Stimulated activated CD8-positive, alpha-beta memory T cell treated with anti-CD3 and anti-CD28 coated beads, Interleukin-12 subunit alpha, Interleukin-12 subunit beta, amount 100 ng/mL, for 24 hours (primary cell): ENCODE results near the gene TAF4B.
A peak's percentile ranks its signal among the peaks of the same experiment; 100 is the strongest.
"Not testable (repeated sequence)": the region's sequence is repeated elsewhere in the genome, so short reads cannot be mapped to it uniquely, and the experiment has no call there.

ENCODE experiments used
- DNase-seq: peaks from one replicate; pipeline ENCODE4 v3.0.0-alpha.2; 2020; ENCODE audit errors: extremely low read depth

Gene TAF4B, protein sequence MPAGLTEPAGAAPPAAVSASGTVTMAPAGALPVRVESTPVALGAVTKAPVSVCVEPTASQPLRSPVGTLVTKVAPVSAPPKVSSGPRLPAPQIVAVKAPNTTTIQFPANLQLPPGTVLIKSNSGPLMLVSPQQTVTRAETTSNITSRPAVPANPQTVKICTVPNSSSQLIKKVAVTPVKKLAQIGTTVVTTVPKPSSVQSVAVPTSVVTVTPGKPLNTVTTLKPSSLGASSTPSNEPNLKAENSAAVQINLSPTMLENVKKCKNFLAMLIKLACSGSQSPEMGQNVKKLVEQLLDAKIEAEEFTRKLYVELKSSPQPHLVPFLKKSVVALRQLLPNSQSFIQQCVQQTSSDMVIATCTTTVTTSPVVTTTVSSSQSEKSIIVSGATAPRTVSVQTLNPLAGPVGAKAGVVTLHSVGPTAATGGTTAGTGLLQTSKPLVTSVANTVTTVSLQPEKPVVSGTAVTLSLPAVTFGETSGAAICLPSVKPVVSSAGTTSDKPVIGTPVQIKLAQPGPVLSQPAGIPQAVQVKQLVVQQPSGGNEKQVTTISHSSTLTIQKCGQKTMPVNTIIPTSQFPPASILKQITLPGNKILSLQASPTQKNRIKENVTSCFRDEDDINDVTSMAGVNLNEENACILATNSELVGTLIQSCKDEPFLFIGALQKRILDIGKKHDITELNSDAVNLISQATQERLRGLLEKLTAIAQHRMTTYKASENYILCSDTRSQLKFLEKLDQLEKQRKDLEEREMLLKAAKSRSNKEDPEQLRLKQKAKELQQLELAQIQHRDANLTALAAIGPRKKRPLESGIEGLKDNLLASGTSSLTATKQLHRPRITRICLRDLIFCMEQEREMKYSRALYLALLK

DNA sequence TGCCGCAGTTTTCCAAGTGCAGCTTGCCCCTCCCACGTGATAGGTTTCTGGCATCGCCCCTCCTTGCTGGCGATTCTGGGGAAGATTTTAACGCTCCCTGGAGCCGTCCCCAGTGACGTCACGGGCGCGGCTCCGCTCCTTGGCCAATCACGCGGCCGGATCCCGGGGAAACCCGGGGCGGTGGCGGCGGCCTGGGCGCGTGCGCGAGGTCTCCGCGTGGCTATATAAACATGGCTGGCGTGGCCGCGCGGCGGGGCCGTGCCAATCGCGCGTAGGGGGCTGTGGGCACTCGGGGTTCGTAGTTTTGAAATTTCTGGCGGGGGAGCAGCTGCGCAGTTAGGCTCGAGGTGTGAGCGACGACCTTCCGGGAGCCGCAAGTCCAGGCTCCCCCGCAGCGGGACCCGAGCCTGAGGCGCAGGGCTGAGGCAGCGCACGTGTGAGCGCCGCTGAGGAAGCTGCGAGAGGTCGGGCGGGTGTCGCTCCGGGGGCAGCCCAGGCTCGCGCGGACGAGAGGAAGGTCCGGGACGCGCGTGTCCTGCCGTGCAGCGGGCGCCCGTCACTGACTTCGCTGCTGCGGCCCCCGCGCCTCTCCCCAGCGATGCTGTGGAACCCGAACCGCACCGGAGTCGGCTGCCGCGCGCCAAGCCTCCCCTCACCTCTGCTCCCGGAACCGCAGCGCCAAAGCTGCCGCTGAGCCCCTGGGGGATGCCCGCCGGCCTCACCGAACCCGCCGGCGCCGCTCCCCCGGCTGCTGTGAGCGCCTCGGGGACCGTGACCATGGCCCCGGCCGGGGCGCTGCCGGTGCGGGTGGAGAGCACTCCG lies at the start of gene TAF4B:
Gene TAF4B, plus strand, starts transcription at position 217 of the 822 bp plus-strand sequence. Its CDS starts 489 bp downstream, at position 706.
- DNase-seq = peak; percentile 86

DNA sequence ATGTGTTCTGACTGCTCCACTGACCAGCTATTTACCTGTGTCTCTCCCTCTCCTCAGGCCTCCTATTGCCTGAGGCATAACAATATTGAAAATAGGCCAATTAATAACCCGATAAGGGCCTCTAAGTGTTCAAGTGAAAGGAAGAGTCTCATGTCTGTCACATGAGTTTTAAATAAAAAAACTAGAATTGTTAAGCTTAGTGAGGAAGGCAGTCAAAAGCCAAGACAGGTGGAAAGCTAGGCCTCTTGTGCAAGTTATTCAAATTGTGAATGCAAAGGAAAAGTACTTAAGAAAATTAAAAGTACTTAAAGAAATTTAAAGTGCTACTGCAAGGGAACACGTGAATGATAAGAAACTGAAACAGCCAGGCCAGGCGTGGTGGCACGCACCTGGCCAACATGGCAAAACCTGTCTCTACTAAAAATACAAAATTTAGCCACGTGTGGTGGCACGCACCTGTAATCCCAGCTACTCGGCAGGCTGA lies 44.9 kb upstream of the TAF4B start:
- no peak for DNase-seq

DNA sequence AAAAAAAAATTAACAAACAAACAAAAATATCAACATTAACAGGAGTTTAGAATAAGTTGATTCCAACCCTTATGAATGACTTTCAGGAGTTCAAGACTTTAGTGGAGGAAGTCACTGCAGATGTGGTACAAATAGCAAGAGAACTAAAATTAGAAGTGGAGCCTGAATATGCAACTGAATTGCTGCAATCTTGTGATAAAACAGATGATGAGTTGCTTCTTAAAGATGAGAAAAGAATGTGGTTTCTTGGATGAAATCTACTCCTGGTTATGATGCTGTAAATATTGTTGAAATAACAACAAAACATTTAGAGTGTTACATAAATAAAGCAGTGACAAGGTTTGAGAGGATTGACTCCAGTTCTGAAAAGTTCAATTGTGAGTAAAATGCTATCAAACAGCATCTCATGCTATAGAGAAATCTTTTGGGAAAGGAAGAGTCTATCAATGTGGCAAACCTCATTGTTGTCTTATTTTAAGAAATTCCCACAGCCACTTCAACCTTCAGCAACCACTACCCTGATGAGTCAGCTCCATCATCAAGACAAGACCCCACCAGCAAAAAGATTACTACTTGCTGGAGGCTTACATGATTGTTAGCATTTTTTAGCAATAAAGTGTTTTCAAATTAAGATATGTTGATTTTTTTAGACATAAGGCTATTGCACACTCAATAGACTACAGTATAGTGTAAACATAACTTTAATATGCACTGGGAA lies 42.7 kb upstream of the TAF4B start:
- DNase-seq = no peak

DNA sequence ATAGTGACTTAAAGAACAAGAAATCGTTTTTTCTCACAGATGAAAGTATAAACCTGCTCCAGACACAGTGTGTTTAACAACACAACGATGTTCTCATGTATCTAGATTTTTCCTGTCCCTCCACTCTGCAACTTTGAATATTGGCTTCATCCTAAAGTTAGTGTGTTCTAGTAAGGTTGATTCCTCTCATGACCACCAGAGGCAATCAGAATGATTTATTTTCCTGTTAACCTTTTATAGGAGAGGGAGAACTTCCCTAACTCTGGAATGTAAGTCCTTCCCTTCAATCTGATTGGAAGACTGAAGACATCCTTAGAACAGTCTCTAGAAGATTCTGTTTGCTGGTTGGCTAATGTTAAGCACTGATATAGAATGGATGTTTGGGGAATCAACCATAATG lies 41.0 kb upstream of the TAF4B start:
- no peak for DNase-seq

DNA sequence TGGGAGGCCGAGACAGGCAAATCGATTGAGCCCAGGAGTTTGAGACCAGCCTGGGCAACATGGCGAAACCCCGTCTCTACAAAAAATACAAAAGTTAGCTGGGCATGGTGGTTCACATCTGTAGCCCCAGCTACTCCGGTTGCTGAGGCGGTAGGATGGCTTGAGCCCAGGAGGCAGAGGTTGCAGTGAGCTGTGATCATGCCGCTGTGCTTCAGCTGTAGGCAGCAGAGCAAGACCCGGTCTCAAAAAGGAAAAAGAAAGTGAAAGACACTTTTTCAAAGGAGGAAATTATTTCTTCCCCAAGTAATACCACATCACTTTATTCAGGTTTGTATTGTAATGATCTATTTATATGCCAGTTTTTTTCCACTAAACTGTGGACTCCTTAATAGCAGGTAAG lies 35.7 kb upstream of the TAF4B start:
- DNase-seq = no peak

DNA sequence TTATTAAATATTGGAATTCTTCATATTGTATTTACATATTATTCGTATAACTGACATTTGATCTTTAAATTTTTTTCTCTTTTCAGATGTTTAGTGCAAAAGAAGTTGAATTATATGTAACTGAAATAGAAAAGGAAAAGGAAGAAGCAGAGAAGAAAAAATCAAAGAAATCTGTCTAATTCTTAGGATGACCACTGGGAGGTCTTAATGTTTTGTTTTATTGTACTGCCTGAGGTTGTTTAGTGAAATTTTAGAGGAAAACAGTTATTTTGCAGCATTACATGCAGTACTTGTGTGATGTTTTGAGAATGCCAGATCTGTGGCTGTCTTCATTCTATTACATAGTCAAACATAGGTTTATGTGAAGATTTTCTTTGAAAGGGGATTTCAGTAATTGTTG lies 34.0 kb upstream of the TAF4B start:
- no peak for DNase-seq

DNA sequence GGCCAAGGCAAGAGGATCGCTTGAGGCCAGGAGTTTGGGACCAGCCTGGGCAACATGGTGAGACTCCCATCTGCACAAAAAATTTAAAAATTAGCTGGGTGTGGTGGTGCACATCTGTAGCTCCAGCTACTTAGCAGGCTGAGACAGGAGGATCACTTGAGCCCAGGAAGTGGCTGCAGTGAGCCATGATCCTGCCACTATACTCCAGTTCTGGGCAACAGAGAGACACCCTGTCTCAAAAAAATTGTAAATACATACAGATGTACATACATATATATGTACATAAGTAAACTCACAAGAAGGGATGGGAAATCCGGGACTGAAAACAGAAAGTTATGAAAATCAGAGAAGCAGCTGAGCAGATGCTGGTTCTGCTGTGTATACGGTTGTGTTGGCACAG lies 29.6 kb upstream of the TAF4B start:
- DNase-seq = no peak

DNA sequence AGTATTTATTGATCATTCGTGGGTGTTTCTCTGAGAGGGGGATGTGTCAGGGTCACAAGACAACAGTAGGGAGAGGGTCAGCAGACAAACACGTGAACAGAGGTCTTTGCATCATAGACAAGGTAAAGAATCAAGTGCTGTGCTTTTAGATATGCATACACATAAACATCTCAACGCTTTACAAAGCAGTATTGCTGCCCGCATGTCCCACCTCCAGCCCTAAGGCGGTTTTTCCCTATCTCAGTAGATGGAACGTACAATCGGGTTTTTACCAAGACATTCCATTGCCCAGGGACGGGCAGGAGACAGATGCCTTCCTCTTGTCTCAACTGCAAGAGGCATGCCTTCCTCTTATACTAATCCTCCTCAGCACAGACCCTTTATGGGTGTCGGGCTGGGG lies 24.2 kb upstream of the TAF4B start:
- DNase-seq = not testable (repeated sequence)

DNA sequence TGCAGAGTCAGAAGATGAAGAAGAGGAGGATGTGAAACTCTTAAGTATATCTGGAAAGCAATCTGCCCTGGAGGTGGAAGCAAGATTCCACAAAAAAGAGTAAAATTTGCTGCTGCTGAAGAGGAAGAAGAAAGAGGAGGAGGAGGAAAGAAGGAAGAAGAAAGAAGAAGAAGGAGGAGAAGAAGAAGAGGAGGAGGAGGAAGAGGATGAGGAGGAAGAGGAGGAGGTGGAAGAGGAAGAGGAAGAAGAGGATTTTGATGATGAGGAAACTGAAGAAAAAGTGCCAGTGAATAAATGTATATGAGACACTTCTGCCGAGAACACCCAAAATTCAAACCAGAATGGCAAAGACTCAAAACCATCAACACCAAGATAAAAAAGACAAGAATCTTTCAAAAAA lies 20.9 kb upstream of the TAF4B start:
- no peak for DNase-seq

DNA sequence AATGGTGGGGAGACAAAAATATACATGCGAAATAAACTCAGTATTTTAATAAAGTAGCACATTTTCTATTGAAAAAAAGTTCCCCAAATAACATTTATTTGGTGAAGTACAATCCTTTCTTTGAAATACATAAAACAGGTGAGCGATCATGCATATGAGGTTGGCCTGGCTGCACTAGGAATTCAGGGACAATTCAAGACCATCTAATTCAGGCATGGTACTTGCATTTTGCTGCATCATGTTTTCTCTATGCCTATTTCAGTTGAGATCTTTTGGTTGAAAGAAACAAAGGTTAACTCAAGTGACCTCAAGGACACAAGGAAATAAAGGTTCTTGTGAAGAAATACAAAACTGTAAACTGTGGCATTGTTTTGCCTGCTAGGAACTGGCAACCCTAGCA lies 19.8 kb upstream of the TAF4B start:
- DNase-seq = no peak

DNA sequence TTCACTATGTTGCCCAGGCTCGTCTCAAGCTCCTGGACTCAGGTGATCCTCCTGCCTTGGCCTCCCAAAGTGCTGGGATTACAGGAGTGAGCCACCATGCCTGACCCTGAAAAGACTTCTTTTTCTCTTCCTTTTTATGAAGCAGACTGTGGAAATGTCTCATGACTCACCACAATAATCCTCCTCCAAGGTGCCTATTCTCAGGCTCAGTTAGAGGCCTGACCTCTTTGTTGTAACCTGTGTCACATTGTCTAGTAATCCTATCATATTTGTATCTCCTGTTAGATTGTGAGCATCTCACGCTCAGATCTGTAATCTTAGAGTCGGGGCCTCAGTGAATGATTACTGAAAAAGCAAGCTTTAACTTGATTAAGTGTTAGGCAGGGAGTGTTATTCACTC lies 18.3 kb upstream of the TAF4B start:
- DNase-seq = no peak

DNA sequence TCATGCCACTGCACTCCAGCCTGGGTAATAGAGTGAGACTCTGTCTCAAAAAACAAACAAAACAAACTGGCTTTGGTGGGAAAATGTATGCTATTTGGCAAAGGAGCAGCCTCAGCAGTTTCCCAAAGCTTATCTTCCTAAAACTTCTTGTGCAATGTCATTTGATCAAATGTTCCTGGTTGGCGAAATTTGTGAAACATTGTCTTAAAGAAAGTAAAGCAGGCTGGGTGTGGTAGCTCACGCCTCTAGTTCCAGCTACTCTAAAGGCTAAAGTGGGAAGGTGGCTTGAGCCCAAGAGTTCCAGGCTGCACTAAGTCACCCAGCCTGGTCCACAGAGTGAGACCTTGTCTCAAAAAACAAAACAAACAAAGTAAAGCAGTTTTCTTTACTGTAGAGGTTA lies 17.3 kb upstream of the TAF4B start:
- DNase-seq = no peak

DNA sequence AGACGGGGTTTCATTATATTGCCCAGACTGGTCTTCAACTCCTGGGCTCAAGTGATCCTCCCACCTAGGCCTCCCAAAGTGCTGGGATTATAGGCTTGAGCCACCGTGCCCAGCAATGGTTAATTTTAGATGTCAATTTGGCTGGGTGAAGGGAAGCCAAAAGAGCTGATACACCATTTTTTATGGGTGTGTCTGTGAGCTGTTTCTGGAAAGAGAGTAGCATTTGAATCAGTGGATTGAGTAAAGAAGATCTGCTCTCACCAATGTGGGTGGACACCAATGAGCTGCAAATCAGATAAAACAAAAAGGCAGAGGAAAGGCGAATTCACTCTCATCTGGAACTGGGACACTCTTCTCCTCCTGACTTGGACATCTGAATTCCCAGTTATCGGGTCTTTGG lies 16.1 kb upstream of the TAF4B start:
- no peak for DNase-seq

DNA sequence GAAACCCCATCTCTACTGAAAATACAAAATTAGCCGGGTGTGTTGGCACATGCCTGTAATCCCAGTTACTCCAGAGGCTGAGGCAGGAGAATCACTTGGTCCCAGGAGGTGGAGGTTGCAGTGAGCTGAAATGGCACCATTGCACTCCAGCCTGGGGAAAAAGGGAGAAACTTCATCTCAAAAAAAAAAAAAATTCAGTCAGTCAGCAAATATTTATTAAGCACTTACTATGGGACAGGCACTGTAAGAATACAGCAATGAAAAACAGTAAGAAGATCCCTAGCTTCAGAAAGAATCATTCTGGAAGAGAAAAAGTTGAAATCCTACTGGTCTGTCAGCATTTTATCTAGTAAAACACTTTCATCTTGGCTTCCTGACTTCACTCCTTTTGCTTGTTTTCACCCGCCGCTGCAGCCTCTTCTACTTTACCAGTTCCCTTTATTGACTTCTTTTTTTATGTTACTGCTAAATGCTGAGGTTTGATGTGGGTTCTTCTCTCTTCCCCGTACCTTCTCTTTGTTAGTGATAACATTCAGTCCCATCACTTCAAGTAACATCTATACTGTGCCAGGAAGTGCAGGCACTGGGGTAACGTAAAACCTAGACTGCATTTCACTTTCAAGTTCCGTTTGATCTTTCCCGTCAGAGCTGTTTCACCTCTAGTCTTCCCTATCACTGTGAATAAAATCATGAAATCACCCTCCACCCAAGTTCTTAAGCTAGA lies 10.8 kb upstream of the TAF4B start:
- no peak for DNase-seq

DNA sequence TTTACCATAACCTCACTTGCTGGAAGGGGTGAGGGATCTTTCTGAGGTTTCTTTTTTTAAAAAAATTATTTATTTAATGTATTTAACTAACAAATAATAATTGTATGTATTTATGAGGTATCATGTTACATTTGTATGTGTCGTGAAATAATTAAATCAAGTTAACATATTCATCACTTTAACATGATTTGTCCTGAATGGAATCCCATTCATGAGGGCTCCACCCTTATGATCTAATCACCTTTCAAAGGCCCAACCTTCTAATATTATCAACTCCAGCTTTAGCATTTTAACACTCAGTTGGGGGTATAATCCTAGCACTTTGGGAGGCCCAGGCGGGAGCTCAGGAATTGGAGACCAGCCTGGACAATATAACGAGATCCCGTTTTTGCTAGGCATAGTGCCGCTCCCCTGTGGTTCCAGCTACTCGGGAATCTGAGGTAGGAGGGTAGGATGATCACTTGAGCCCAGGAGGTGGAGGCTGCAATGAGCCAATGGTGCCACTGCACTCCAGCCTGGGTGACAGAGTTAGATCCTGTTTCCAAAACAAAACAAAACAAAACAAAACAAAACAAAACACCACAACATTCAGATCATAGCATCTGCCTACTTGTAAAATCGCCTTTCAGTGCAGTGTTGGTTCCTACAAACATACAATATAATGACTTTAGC lies 1.1 kb upstream of the TAF4B start:
- DNase-seq = no peak

DNA sequence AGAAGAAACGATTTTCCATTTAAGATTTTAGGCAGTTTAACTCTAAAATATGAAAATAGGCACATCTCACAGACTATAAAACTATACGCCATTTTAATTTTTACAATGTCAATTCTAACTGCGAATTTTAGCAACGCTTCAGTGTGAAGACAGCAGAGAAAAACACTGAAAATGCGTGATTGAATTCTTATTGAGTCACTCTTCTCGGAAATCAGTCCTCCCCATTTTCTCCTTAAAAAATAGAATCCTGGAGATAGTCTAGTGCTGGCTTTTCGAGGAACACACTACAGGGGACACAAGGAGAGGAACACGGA lies 373 bp upstream of the TAF4B start:
- no peak for DNase-seq

DNA sequence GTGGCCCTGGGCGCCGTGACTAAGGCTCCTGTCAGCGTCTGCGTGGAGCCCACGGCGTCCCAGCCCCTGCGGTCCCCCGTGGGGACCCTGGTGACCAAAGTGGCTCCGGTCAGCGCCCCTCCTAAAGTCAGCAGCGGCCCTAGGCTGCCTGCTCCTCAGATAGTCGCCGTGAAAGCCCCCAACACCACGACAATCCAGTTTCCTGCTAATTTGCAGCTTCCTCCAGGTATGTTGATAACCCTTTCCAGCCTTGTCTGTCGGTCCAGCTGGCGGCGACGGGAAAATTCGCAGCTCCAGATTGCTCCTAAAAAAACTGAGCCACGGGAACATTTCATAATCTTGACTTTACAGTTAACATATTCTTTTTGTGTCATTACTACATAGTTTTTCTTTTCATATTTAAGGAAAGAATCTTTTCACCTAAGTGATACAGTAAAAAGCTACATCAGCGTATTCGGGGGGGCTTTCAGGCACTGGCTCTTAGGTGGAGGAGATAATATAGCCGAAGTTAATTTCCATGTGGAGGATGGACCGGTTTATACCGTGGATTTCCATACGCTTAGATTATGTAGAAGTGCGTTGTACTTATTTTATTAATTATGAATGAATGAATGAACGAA lies 916 bp downstream of the TAF4B start:
- DNase-seq = no peak

DNA sequence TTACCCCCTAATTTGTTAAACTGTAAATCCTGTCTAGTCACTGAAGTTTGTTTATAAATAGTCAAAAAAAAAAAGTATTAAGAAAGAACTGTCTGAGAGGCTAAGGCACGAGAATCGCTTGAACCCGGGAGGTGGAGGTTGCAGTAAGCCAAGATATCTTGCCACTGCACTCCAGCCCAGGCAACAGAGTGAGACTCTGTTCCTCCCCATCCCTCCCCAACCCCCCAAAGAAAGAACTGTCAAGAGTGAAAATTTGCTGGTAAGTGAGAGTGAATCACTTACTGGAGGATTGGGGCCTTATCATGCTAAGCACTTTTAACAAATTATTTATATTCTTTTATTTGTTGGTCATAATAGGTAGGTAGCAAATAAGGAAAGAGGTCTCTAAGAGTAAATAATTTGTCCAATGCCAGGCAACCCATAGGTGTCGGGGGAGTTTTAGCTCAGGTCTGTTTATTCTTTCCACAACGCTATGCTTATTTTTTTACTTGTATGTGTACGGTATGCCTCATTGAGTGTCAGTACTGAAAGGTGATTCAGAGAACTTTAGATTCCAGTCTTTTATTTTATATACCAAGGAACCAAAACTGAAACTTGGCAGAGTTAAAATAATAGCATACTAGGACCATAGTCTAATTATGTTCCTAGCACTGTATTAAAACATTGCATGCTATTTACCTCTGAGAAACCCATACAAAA lies 2.5 kb downstream of the TAF4B start:
- DNase-seq = no peak

DNA sequence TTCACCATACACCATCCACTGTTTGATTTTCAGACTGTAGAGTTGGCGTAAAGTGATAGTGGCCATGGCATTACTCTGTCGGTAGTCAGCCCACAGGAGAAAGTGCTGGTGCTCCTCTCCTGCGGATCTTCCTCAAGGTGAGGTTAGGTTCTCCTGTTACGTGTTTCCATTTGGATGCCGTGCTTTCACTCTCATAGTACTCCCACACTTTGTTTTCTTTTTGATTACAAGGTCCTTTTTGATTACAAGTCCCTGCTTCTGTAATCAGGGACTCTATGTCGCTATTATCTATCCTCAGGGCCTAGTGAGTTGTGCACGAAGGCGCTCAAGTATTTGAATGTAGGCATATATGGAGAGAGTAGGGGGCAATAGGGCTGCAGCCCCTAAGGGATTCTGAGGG lies 4.3 kb downstream of the TAF4B start:
- no peak for DNase-seq
